ENCODE data around the gene EPHB4. TPM values are rescaled to one million over a fixed set of nuclear protein-coding genes. Genes with fewer than 3 reads are reported as not detected.
"Not testable (repeated sequence)": the region's sequence is repeated elsewhere in the genome, so short reads cannot be mapped to it uniquely, and the experiment has no call there.

EPHB4 gene
- total RNA-seq, 6 experiments from 2014 or later: 23.9 to 43.7 (median 36.8) TPM

DNA sequence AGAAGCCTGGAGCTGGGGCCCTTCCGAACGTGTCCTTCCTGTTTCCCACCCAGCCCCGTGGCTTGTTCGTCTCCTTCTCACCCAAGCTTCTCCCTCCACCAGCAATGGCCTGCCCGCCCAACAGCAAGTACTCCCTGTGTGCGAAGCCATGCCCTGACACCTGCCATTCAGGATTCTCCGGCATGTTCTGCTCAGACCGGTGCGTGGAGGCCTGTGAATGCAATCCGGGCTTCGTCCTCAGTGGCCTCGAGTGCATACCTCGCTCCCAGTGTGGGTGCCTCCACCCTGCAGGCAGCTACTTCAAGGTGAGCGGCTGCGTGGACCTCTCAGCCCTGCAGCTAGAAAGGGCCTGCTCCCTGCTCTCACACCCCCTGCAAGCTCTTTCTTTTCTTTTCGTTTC lies 62.1 kb downstream of the EPHB4 start:
- Histone ChIP-seq H3K4me1 (no peaks in the 10 kb centered on the region), H3K36me3 (no peaks in the 10 kb centered on the region), H3K27ac (no peak overlapping the region), H3K4me3 (no peak overlapping the region), H3K27me3 (no peaks in the 10 kb centered on the region), H3K9me3 (no peaks in the 10 kb centered on the region)
- 63% methylated on average over 2 of the region's 16 CpGs for WGBS (ENCODE audit: insufficient coverage, low coverage, low lambda C conversion rate, missing lambda C conversion rate)
- ATAC-seq: no peak
- intact Hi-C loops (cut with DNase I): no loop called here
- no peak for DNase-seq
- TF ChIP-seq, protein P1, sequence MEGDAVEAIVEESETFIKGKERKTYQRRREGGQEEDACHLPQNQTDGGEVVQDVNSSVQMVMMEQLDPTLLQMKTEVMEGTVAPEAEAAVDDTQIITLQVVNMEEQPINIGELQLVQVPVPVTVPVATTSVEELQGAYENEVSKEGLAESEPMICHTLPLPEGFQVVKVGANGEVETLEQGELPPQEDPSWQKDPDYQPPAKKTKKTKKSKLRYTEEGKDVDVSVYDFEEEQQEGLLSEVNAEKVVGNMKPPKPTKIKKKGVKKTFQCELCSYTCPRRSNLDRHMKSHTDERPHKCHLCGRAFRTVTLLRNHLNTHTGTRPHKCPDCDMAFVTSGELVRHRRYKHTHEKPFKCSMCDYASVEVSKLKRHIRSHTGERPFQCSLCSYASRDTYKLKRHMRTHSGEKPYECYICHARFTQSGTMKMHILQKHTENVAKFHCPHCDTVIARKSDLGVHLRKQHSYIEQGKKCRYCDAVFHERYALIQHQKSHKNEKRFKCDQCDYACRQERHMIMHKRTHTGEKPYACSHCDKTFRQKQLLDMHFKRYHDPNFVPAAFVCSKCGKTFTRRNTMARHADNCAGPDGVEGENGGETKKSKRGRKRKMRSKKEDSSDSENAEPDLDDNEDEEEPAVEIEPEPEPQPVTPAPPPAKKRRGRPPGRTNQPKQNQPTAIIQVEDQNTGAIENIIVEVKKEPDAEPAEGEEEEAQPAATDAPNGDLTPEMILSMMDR (IDR thresholded peaks at IDR 0.05): no peak
- no peak for TF ChIP-seq POLR2A (IDR thresholded peaks at IDR 0.05)

DNA sequence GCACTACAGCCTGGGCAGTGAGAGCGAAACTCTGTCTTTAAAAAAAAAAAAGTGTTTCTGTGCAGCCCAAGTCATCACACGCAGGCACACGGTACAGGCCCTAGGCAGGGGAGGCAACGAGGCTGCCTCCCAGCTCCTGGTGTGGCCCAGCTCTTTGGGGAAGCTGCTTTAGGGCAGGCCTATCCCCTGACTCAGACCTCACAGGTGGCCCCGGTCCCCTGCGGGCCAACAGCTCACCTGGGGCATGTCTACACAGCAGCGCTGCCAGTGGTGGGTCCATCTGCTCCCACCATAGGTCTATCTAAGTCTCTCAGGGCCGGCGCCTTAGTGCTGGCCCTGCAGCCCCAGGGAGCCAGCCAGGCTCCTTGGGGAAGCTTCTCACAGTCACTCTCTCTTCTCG lies 62.5 kb downstream of the EPHB4 start:
- no peaks in the 10 kb centered on the region for H3K36me3 ChIP-seq
- TF ChIP-seq POLR2A (IDR thresholded peaks at IDR 0.05): no peak
- TF ChIP-seq, protein P1 (IDR thresholded peaks at IDR 0.05): no peak
- no peaks in the 10 kb centered on the region for H3K27me3 ChIP-seq
- H3K4me1 ChIP-seq: no peaks in the 10 kb centered on the region
- intact Hi-C loops (cut with DNase I): no loop called here
- no peaks in the 10 kb centered on the region for H3K9me3 ChIP-seq
- DNase-seq: no peak
- WGBS (ENCODE audit: insufficient coverage, low coverage, low lambda C conversion rate, missing lambda C conversion rate): 80% methylated on average over 2 of the region's 10 CpGs
- no peak overlapping the region for H3K27ac ChIP-seq
- ATAC-seq: no peak
- no peak overlapping the region for H3K4me3 ChIP-seq

DNA sequence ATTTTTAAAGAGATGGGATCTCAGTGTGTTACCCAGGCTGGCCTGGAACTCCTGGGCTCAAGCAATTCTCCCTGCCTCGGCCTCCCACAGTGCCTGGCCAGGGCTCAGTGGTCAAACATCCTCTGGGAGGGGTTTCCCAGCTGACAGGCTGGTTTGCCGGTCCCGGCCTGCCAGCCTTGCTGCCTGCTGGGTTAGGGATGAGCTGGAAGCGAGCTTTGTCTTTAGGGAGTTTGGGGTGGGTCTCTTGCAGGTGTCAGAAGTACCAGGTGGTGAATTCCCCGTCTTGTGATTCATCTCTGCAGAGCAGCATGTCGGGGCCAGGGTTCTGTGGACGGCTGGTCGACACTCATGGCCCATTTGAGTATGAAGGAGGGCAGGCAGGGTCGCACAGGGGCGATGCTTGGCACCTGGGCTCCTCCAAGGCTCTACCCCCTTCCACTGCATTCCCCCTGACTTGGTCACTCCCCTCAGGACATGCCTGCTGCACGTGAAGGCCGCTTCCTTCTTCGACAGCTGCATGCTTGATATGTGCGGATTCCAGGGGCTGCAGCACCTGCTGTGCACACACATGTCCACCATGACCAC lies 63.7 kb downstream of the EPHB4 start:
- Histone ChIP-seq H3K9me3 (no peaks in the 10 kb centered on the region), H3K27me3 (no peaks in the 10 kb centered on the region), H3K27ac (no peak overlapping the region), H3K4me3 (no peak overlapping the region), H3K36me3 (no peaks in the 10 kb centered on the region), H3K4me1 (no peaks in the 10 kb centered on the region)
- no peak for DNase-seq
- no CpG with 5 or more reads among the region's 14 CpGs for WGBS (ENCODE audit: insufficient coverage, low coverage, low lambda C conversion rate, missing lambda C conversion rate)
- intact Hi-C loops (cut with DNase I): no loop called here
- TF ChIP-seq, protein P1 (IDR thresholded peaks at IDR 0.05): no peak
- no peak for TF ChIP-seq POLR2A (IDR thresholded peaks at IDR 0.05)
- no peak for ATAC-seq

DNA sequence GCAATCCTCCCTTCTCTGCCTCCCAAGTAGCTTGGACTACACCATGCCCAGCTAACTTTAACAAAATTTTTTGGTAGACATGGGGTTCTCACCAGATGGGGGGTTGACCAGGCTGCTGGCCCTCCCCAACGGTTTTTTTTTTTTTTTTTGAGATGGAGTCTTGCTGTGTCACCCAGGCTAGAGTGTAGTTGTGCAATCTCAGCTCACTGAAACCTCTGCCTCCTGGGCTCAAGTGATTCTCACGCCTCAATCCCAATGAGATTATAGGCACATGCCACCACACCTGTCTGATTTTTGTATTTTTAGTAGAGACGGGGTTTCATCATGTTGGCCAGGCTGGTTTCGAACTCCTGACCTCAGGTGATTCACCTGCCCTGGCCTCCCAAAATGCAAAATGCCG lies 64.5 kb downstream of the EPHB4 start:
- DNase-seq; H3K4me3 ChIP-seq; H3K4me1 ChIP-seq; H3K27ac ChIP-seq; intact Hi-C loops (cut with DNase I); H3K27me3 ChIP-seq; ATAC-seq; H3K9me3 ChIP-seq; H3K36me3 ChIP-seq: not testable (repeated sequence)
- 58% methylated on average over 2 of the region's 5 CpGs for WGBS (ENCODE audit: insufficient coverage, low coverage, low lambda C conversion rate, missing lambda C conversion rate)

DNA sequence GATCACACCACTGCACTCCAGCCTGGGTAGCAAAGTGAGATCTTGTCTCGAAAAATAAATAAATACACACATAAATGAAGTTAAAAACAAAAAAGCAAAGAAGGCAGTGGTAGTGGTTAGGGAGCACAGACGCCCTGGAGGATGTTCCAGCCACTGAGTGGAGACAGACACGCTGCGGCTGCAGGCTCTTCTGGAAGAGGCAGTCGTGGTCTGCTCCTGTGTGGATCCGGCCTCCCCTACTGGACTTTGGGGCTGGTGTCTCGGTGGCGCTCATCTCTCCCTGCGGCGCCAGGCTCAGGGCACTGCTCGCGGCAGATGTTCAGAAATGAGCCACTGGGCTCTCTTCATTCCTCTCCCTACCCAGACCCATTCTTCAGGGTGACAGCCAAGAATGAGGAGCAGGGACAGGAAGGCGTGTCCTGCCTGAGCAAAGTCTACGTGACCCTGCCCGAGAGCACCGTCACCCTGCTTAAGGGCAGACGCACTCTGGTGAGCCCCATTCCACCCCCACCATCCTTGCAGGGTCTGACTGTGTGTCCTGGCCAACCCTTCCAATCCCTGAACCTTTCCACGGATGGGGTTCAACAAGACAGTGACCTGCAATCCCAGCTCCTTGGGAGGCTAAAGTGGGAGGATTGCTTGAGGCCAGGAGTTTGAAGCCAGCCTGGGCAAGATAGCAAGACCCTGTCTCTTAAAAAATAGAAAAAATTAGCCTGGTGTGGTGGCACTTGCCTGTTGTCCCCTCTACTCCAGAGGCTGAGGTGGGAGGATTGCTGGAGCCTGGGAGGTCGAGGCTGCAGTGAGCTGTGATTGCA lies 67.8 kb downstream of the EPHB4 start:
- Histone ChIP-seq H3K27me3 (no peaks in the 10 kb centered on the region), H3K4me1 (no peaks in the 10 kb centered on the region), H3K36me3 (no peaks in the 10 kb centered on the region), H3K27ac (no peak overlapping the region), H3K9me3 (no peaks in the 10 kb centered on the region), H3K4me3 (no peak overlapping the region)
- TF ChIP-seq, protein P1 (IDR thresholded peaks at IDR 0.05): no peak
- TF ChIP-seq POLR2A (IDR thresholded peaks at IDR 0.05): no peak
- peak in 1 of 4 donors; percentile 35 for ATAC-seq
- intact Hi-C loops (cut with DNase I): no loop called here
- 75% methylated on average over 13 of the region's 19 CpGs for WGBS (ENCODE audit: insufficient coverage, low coverage, low lambda C conversion rate, missing lambda C conversion rate)
- DNase-seq: no peak
